Stimulated activated CD4-positive, alpha-beta T cell treated with anti-CD3 and anti-CD28 coated beads, Interleukin-2, amount 100 ng/mL, for 4 hours (primary cell): Measurements from ENCODE around the gene RIN2.

Source experiments
- DNase-seq: peaks from one replicate; pipeline ENCODE4 v3.0.0-alpha.2; 2020; ENCODE audit warnings: low read depth

RIN2 gene

DNA sequence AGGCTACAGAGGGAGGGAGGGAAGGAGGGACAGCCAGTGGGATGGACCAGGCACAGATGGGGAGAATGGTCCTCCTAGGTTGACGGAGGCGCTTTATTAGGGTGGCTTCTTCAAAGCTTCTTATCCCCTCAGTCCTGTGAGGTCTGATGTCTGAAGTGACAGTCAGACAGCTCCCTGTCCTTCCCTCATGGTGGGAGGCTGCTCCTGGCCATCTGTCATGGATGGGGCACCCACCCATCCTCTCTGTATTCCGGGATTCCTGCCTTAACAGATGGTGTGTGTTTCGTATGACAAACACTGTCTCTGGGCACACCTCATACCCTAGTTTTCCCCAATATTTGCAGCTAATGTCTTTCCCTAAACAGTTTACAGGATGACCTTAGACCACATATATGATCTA is 7.9 kb downstream of the RIN2 start:
- DNase-seq, result no peak

DNA sequence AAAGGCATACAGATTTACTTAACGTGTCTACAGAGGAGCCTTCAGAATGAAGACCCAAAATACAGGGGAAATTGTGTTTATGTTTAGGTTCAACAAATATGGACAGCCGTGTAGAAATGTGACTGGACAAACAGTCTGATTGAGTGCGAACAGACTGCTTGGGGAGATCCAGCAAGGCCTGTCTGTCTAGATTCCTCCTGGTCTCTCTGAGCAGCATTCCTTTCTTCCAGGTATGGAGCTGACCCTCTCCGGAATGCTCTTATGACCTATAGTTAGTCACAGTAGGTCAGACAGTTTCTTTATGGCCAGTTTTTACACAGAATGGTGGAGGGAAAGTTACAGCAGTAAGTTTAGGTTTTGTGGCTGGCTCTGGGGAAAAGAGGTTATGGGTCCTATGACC is 9.0 kb downstream of the RIN2 start:
- DNase-seq, result no peak

GRCh38 chr20:19768325-19768842 is 10.3 kb downstream of the RIN2 start:
- no peak for DNase-seq

DNA sequence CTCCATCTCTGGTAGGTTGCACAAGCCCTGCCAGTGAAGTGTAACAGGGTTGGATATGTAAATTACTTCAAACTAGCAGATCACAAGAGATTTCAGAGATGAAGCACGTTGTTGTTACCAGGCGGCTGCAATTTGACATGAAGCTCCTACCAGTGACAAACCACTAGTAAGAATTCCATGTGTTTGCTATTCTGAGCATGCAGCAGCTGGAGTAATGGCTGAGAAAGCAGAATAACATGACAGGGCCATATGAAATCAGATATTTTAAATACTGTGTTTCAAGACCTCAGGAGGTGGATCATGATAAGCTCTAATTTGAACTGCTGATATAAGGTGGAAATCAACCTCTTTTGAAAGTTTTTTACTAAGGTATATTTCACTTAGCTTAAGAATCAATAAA is 11.4 kb downstream of the RIN2 start:
- DNase-seq, result no peak

GRCh38 chr20:19770375-19770774 is 12.3 kb downstream of the RIN2 start:
- no peak for DNase-seq

- no peak for DNase-seq
These were observed 13.0 kb downstream of the RIN2 start for GRCh38 chr20:19771031-19771430.

DNA sequence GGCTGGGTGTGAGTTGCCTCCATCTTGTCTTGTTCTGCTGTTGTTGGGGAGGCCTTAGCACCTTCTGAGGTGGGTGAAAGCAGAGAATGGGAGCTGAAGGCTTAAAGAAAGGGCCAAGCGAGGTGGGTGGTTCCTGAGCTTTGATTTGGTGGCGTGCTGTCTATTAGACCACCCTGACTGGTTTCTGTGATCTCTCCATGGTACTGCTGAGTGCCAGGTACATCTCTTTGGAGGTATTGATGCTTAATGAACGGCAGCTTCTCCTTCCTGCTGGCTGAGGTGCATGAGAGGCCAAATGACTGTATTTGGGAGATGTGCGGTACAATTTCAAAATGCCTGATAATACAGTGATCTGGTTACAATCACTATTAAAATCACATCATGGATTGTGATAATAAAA is 15.4 kb downstream of the RIN2 start:
- no peak for DNase-seq

GRCh38 chr20:19774135-19774933 is 16.3 kb downstream of the RIN2 start:
- DNase-seq, result no peak

- no peak for DNase-seq
These were observed 17.5 kb downstream of the RIN2 start for GRCh38 chr20:19775353-19776253.

DNA sequence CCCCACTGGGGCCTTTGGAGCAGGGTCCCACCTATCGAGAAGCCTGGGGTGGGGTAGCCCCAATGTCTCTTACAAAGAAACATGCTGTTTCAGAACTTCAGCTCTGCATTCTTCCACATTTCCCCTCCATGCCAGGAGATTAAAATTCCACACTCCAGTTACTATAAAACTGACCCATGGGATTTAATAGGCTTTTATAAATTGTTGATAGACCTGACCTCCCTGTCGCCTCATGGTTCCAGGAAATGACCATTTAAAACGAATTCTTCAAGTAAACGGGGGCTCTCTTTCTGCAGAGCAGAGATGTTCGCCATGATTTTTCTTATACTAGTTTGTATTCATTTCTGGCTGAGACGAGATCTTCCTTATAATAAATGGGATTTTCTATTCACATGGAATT is 19.3 kb downstream of the RIN2 start:
- DNase-seq, result no peak

GRCh38 chr20:19777981-19778380 is 19.9 kb downstream of the RIN2 start:
- no peak for DNase-seq

GRCh38 chr20:19778404-19778803 is 20.3 kb downstream of the RIN2 start:
- no peak for DNase-seq

GRCh38 chr20:19779634-19780033 is 21.6 kb downstream of the RIN2 start:
- DNase-seq, result no peak

DNA sequence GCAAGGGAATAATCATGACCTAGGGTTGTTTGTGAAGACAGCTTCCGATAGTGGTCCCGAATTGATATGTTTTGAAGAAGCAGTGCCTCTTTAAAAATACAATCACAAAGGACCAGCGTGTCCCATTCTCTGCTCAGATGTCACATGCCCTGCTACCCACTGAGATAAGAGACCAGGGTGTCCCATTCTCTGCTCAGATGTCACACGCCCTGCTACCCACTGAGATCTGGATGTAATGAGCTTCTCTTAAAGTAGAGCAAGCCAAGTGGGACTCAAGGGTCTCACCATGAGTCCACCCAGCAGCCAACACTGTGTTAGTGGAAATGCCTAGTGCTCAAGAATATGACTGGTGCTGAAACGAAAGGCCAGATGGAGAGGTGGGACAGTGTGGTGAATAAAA is 22.2 kb downstream of the RIN2 start:
- no peak for DNase-seq

DNA sequence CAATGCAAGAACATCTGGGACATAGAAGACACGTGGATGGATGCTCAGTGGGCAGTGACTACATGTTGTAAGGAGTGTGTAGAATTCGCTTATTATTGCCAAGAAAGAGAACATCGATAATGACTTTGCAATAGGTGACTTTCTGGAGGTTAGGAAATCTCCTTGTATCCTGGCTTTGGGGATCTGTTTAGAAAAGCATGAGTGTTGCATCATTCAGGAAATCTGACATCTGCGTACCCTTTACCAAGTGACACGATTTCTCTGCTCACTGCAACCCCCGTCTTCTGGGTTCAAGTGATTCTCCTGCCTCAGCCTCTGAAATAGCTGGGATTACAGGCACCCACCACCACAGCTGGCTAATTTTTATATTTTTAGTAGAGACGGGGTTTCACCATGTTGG is 23.2 kb downstream of the RIN2 start:
- no peak for DNase-seq

- no peak for DNase-seq
These were observed 24.6 kb downstream of the RIN2 start for GRCh38 chr20:19782669-19783068.

- no peak for DNase-seq
These were observed 25.9 kb downstream of the RIN2 start for GRCh38 chr20:19783966-19784401.

- no peak for DNase-seq
These were observed 26.6 kb downstream of the RIN2 start for GRCh38 chr20:19784511-19785172.

DNA sequence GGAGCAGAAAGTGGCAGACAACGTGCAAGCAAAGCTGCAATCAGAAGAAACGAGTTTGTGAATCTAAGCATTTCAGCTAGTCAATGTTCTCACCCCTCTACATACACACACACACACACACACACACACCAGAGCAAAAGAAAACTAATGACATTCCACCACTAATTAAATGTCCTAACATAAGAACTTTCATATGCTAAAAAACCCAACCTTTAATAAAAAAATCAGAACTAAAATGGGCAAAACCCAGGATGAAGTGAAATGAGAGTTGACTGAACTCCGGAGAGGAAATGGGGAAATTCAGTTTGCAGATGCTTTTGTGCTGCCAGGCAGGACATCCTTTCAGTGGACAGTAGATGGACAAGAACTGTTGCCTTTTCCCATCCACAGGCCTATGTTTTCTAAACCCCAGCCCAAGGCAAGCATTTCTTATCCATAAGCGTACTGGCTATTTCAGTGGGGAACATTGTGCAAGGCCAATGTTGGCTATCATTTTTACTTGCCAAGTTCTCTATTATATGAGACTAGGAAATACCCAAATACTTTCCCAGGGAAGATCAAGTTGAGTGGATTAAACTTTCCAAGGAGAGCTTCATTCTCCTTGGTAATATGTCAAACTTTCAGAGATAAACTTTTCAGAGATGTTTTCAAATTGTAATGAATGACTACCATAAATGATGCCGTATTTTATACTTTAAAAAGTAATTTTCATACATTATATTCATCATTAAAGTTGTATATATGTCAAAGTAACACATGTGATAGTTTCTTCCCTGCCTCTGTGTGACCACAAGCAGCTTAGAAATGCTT is 27.3 kb downstream of the RIN2 start:
- DNase-seq, result no peak

- DNase-seq, result no peak
These were observed 27.9 kb downstream of the RIN2 start for GRCh38 chr20:19785983-19786285.

DNA sequence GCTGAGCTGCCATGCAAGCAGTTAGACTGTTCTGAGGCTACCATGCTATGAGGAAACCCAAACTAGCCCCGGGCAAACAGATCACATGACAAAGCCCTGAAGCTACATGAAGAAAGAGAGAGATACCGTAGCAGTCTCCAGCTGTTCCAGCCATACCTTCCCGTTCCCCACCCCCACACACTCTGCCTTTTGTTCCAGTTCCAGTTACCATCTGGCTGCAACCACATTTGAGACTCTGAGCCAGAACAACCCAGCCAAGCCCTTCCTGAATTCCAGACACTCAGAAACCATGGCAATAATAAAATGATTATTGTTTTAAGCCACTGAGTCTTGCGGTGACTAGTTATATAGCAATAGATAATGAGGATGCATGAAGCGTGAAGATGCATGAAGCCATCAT is 28.3 kb downstream of the RIN2 start:
- no peak for DNase-seq

DNA sequence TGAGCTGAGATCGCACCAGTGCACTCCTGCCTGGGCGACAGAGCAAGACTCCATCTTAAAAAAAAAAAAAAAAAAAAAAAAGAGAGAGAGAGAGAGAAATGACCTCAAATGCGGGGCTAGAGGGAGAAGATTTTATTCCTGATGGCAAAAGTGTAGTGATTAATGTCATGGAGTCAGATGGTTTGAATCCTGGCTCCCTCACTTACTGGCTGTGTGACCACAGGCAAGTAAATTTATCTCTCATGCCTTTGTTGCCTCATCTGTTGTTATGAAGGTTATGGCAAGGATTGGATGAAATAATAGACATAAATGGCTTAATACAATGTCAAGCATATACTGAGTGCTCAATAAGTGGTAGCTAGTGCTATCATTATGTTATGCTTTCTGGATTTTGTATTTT is 29.3 kb downstream of the RIN2 start:
- no peak for DNase-seq
